ENCODE results near the gene SLC17A6. TPM values are rescaled to one million over a fixed set of nuclear protein-coding genes. Genes with fewer than 3 reads are reported as not detected.

Gene SLC17A6
- total RNA-seq, 6 experiments from 2014 or later, result not detected

GRCh38 chr11:22405377-22405776 lies 67.2 kb downstream of the SLC17A6 start:
- no peaks in the 10 kb centered on the region for H3K9me3 ChIP-seq
- no peaks in the 10 kb centered on the region for H3K4me1 ChIP-seq
- 50% methylated on average over 3 of the region's 3 CpGs for WGBS (ENCODE audit: insufficient coverage, low coverage, low lambda C conversion rate, missing lambda C conversion rate)
- H3K27me3 ChIP-seq, result no peaks in the 10 kb centered on the region
- no peaks in the 10 kb centered on the region for H3K36me3 ChIP-seq
- no peak for ATAC-seq
- DNase-seq, result no peak
- no peak for TF ChIP-seq POLR2A (IDR thresholded peaks at IDR 0.05)
- TF ChIP-seq CTCF (IDR thresholded peaks at IDR 0.05), result no peak
- H3K4me3 ChIP-seq, result no peak overlapping the region
- no peak overlapping the region for H3K27ac ChIP-seq
- intact Hi-C loops (cut with DNase I), result no loop called here

GRCh38 chr11:22407267-22407666 lies 69.1 kb downstream of the SLC17A6 start:
- ATAC-seq, result no peak
- Histone ChIP-seq H3K4me1 (no peaks in the 10 kb centered on the region), H3K27me3 (no peaks in the 10 kb centered on the region), H3K27ac (no peak overlapping the region), H3K4me3 (no peak overlapping the region), H3K36me3 (no peaks in the 10 kb centered on the region), H3K9me3 (no peaks in the 10 kb centered on the region)
- 68% methylated on average over 1 of the region's 1 CpG for WGBS (ENCODE audit: insufficient coverage, low coverage, low lambda C conversion rate, missing lambda C conversion rate)
- intact Hi-C loops (cut with DNase I), result no loop called here
- TF ChIP-seq POLR2A (IDR thresholded peaks at IDR 0.05), result no peak
- TF ChIP-seq CTCF (IDR thresholded peaks at IDR 0.05), result no peak
- no peak for DNase-seq

GRCh38 chr11:22407921-22408320 lies 69.7 kb downstream of the SLC17A6 start:
- no peak for TF ChIP-seq POLR2A (IDR thresholded peaks at IDR 0.05)
- H3K9me3 ChIP-seq, result no peaks in the 10 kb centered on the region
- H3K27ac ChIP-seq, result no peak overlapping the region
- WGBS (ENCODE audit: insufficient coverage, low coverage, low lambda C conversion rate, missing lambda C conversion rate), result 32% methylated on average over 2 of the region's 2 CpGs
- intact Hi-C loops (cut with DNase I), result no loop called here
- ATAC-seq (no peak), DNase-seq (no peak)
- no peaks in the 10 kb centered on the region for H3K27me3 ChIP-seq
- no peaks in the 10 kb centered on the region for H3K4me1 ChIP-seq
- H3K36me3 ChIP-seq, result no peaks in the 10 kb centered on the region
- H3K4me3 ChIP-seq, result no peak overlapping the region

GRCh38 chr11:22415476-22415875 lies 77.3 kb downstream of the SLC17A6 start:
- H3K4me1 ChIP-seq, result no peaks in the 10 kb centered on the region
- intact Hi-C loops (cut with DNase I), result no loop called here
- no peaks in the 10 kb centered on the region for H3K9me3 ChIP-seq
- no peaks in the 10 kb centered on the region for H3K27me3 ChIP-seq
- ATAC-seq, result no peak
- H3K4me3 ChIP-seq, result no peak overlapping the region
- H3K36me3 ChIP-seq, result no peaks in the 10 kb centered on the region
- no peak for TF ChIP-seq CTCF (IDR thresholded peaks at IDR 0.05)
- TF ChIP-seq POLR2A (IDR thresholded peaks at IDR 0.05), result no peak
- DNase-seq, result no peak
- no peak overlapping the region for H3K27ac ChIP-seq
- 70% methylated on average over 4 of the region's 4 CpGs for WGBS (ENCODE audit: insufficient coverage, low coverage, low lambda C conversion rate, missing lambda C conversion rate)

GRCh38 chr11:22416462-22416861 lies 78.3 kb downstream of the SLC17A6 start:
- intact Hi-C loops (cut with DNase I), result no loop called here
- WGBS (ENCODE audit: insufficient coverage, low coverage, low lambda C conversion rate, missing lambda C conversion rate), result 28% methylated on average over 4 of the region's 4 CpGs

More at GRCh38 chr11:22416462-22416861, 78.3 kb downstream of the SLC17A6 start:
- no peaks in the 10 kb centered on the region for H3K9me3 ChIP-seq
- H3K4me1 ChIP-seq, result no peaks in the 10 kb centered on the region
- H3K4me3 ChIP-seq, result no peak overlapping the region
- TF ChIP-seq POLR2A (IDR thresholded peaks at IDR 0.05), result no peak
- no peak for TF ChIP-seq CTCF (IDR thresholded peaks at IDR 0.05)
- ATAC-seq, result no peak
- H3K36me3 ChIP-seq, result no peaks in the 10 kb centered on the region
- DNase-seq, result no peak
- no peaks in the 10 kb centered on the region for H3K27me3 ChIP-seq
- H3K27ac ChIP-seq, result no peak overlapping the region
